Coronary artery (tissue), 2 donors: Measurements from ENCODE around the gene ERICH6.

Source experiments
- DNase-seq: peaks from one replicate; pipeline ENCODE4 v3.0.0-alpha.2; 2017; ENCODE audit warnings: low spot score
- H3K27ac ChIP-seq, 2 donors: fragments of 200-600 bp; sonication (generic); one replicate each; pipeline ENCODE4 v1.5.1; 2016 to 2019
- H3K4me3 ChIP-seq: fragments of 200-600 bp; sonication (generic); 2 replicates; pipeline ENCODE4 v1.5.1; 2016; ENCODE audit warnings: mild to moderate bottlenecking, moderate library complexity
- CTCF ChIP-seq: fragments of 200-600 bp; sonication (generic); IDR thresholded peaks from one replicate; pipeline ENCODE4 v1.5.1; 2019; ENCODE audit warnings: antibody characterized with exemption

The ERICH6 gene

GRCh38 chr3:150703756-150704344 lies at the start of gene ERICH6:
TSS of gene ERICH6 (minus strand) at chr3:150703920. CDS start at chr3:150703898, 22 bp downstream.
- peak; percentile 94 for DNase-seq
- H3K4me3 ChIP-seq = peak within 1 kb of the TSS; percentile 85
- H3K27ac ChIP-seq = peak within 1 kb of the TSS; percentile 73 to 89
- no peak for TF ChIP-seq CTCF

GRCh38 chr3:150751781-150752263 lies 48.1 kb upstream of the ERICH6 start:
- Histone ChIP-seq H3K27ac (no peak overlapping the region), H3K4me3 (no peak overlapping the region)
- no peak for TF ChIP-seq CTCF
- no peak for DNase-seq

GRCh38 chr3:150749255-150749654 lies 45.5 kb upstream of the ERICH6 start:
- TF ChIP-seq CTCF = no peak
- H3K27ac ChIP-seq = no peak overlapping the region
- DNase-seq = no peak
- no peak overlapping the region for H3K4me3 ChIP-seq

GRCh38 chr3:150748684-150749047 lies 44.9 kb upstream of the ERICH6 start:
- H3K4me3 ChIP-seq = no peak overlapping the region
- TF ChIP-seq CTCF = no peak
- no peak for DNase-seq
- H3K27ac ChIP-seq = no peak overlapping the region

- peak overlapping the region in 1 of 2 donors; percentile 51 for H3K27ac ChIP-seq
These were observed 44.4 kb upstream of the ERICH6 start for GRCh38 chr3:150747886-150748683.

GRCh38 chr3:150746791-150747590 lies 43.3 kb upstream of the ERICH6 start:
- Histone ChIP-seq H3K27ac (peak overlapping the region; percentile 48 to 50), H3K4me3 (no peak overlapping the region)
- DNase-seq = no peak
- no peak for TF ChIP-seq CTCF

More at GRCh38 chr3:150747886-150748683, 44.4 kb upstream of the ERICH6 start:
- no peak overlapping the region for H3K4me3 ChIP-seq
- no peak for DNase-seq
- no peak for TF ChIP-seq CTCF
